Cardiac fibroblast (primary cell): Measurements from ENCODE around the gene NFIB.

Experiments
- DNase-seq, 2 donors: peaks; one replicate each; pipeline versions ENCODE4 v3.0.0 to v3.0.0-alpha.2; 2010; ENCODE audit warnings: low read depth in 2 of 2
- H3K4me3 ChIP-seq, 2 donors: replicated peaks in 1 of 2; 1 replicate in 1 of 2; 2 replicates in 1 of 2; pipeline ENCODE4 v1.5.1; 2011; ENCODE audit warnings: low read depth in 2 of 2, low read length in 2 of 2, mild to moderate bottlenecking in 2 of 2, moderate library complexity in 1 of 2
- CTCF ChIP-seq: IDR thresholded peaks from one replicate; pipeline ENCODE4 v1.5.1; 2011; ENCODE audit warnings: low read depth, mild to moderate bottlenecking, low read length, inconsistent platforms

NFIB gene

DNA sequence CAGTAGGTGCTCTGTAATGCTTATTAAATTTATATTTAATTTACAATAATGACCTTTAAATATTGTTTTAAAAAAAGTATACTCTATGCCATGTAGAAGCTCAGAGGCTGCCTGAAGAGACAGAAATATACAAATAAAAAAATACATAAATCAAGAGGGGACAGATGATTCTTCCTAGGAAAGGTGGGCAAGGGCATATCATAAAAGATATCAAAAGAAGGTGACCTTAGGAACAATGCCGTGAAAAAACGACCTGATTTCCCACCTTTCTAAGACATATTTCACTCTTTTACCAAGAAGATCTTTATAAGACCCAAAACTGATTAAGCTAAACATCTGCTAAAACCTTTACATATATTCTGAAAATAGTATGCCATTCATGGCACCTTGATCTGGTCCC is 128.9 kb downstream of the NFIB start:
- no peak for DNase-seq
- TF ChIP-seq CTCF: no peak

GRCh38 chr9:14183001-14183400 is 130.9 kb downstream of the NFIB start:
- DNase-seq: no peak
- H3K4me3 ChIP-seq: no peak overlapping the region
- TF ChIP-seq CTCF: no peak

More for the DNA sequence above, 128.9 kb downstream of the NFIB start:
- no peak overlapping the region for H3K4me3 ChIP-seq

GRCh38 chr9:14180960-14181537 is 132.9 kb downstream of the NFIB start:
- DNase-seq: no peak
- no peak for TF ChIP-seq CTCF
- peak overlapping the region in 1 of 2 donors; percentile 19 for H3K4me3 ChIP-seq

- TF ChIP-seq CTCF: no peak
- no peak overlapping the region for H3K4me3 ChIP-seq
- DNase-seq: peak in 1 of 2 donors; percentile 44
Measured at GRCh38 chr9:14180093-14180959, 133.6 kb downstream of the NFIB start.

- TF ChIP-seq CTCF: no peak
- H3K4me3 ChIP-seq: no peak overlapping the region
- DNase-seq: no peak
Measured at GRCh38 chr9:14179449-14179848, 134.5 kb downstream of the NFIB start.

DNA sequence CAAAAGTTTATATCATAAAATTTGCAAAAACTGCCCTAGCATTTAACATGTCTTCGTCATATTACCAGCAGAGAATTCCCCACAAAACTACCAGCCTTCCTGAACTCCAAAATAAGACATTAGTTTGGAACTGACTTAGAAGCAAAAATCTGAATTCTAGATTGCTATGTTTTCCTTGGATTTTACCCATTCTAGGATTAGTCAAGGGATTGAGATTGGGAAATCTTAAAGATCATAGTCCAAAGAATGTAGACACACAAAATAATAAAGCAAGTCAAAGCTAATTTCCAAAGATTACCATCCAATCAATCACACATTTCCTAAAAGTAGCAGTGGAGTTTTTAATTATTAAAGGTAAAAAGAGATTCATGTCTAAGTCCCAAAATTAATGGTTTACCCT is 138.2 kb downstream of the NFIB start:
- DNase-seq: no peak
- no peak for TF ChIP-seq CTCF
- H3K4me3 ChIP-seq: no peak overlapping the region
